Neural progenitor cell (in vitro differentiated cells): ENCODE results near the gene ERICH2. TPM values are rescaled to one million over a fixed set of nuclear protein-coding genes. Genes with fewer than 3 reads are reported as not detected.

Experiments used
- DNase-seq: peaks from one replicate; pipeline ENCODE4 v3.0.0-alpha.2; 2016; ENCODE audit warnings: low spot score
- H2AFZ ChIP-seq: fragments of 200-600 bp; sonication (generic); replicated peaks from 2 replicates; pipeline ENCODE4 v1.6.1; 2016; ENCODE audit warnings: antibody characterized with exemption
- H3F3A ChIP-seq: fragments of 200-600 bp; sonication (generic); 2 replicates; pipeline ENCODE4 v1.6.1; 2016; ENCODE audit warnings: antibody characterized with exemption, low read depth
- H3K27ac ChIP-seq: fragments of 200-600 bp; sonication (generic); 2 replicates; pipeline ENCODE4 v1.5.1; 2016; ENCODE audit warnings: mild to moderate bottlenecking
- H3K27me3 ChIP-seq: fragments of 200-600 bp; sonication (generic); 2 replicates; pipeline ENCODE4 v1.6.1; 2016; ENCODE audit warnings: mild to moderate bottlenecking, moderate library complexity
- H3K36me3 ChIP-seq: fragments of 200-600 bp; sonication (generic); 2 replicates; pipeline ENCODE4 v1.5.1; 2016
- H3K4me1 ChIP-seq: fragments of 200-600 bp; sonication (generic); 2 replicates; pipeline ENCODE4 v1.6.1; 2016; ENCODE audit warnings: mixed run types
- H3K4me2 ChIP-seq: fragments of 200-600 bp; sonication (generic); 2 replicates; pipeline ENCODE4 v1.6.1; 2016
- H3K4me3 ChIP-seq: fragments of 200-600 bp; sonication (generic); 2 replicates; pipeline ENCODE4 v1.5.1; 2016
- H3K79me2 ChIP-seq: fragments of 200-600 bp; sonication (generic); 2 replicates; pipeline ENCODE4 v1.6.1; 2016; ENCODE audit warnings: low read depth
- H3K9ac ChIP-seq: fragments of 200-600 bp; sonication (generic); 2 replicates; pipeline ENCODE4 v1.6.1; 2016
- H3K9me3 ChIP-seq: fragments of 200-600 bp; sonication (generic); 2 replicates; pipeline ENCODE4 v1.5.1; 2016; ENCODE audit warnings: low read depth
- H4K20me1 ChIP-seq: fragments of 200-600 bp; sonication (generic); 2 replicates; pipeline ENCODE4 v1.6.1; 2016; ENCODE audit warnings: low read depth
- H3K27ac Mint-ChIP-seq: 3 replicates; pipeline ENCODE4 v1.8.0; 2021; ENCODE audit warnings: mixed read lengths
- H3K27me3 Mint-ChIP-seq: 2 replicates; pipeline ENCODE4 v1.8.0; 2022; ENCODE audit warnings: low read depth, mild to moderate bottlenecking, inconsistent platforms, moderate library complexity, mixed read lengths; ENCODE audit not compliant: insufficient read depth
- H3K36me3 Mint-ChIP-seq: 3 replicates; pipeline ENCODE4 v1.8.0; 2021; ENCODE audit warnings: mixed read lengths
- H3K4me1 Mint-ChIP-seq: 3 replicates; pipeline ENCODE4 v1.8.0; 2021; ENCODE audit warnings: mixed read lengths
- H3K4me3 Mint-ChIP-seq: 3 replicates; pipeline ENCODE4 v1.8.0; 2021; ENCODE audit warnings: mild to moderate bottlenecking, moderate library complexity, mixed read lengths
- H3K9me3 Mint-ChIP-seq: 3 replicates; pipeline ENCODE4 v1.8.0; 2020; ENCODE audit warnings: mixed read lengths
- EZH2 ChIP-seq: fragments of 200-600 bp; sonication (generic); IDR thresholded peaks from 2 replicates; pipeline ENCODE4 v1.6.1; 2017; ENCODE audit warnings: antibody characterized with exemption, mild to moderate bottlenecking, moderate library complexity
- EZH2phosphoT487 ChIP-seq: fragments of 200-600 bp; sonication (generic); IDR thresholded peaks from 2 replicates; pipeline ENCODE4 v1.6.1; 2017; ENCODE audit warnings: antibody characterized with exemption
- total RNA-seq: library from RNA; depleted of rRNA; stranded (reverse); fragments of >200 nt; gene quantifications from 2 replicates; pipeline ENCODE4 v1.2.3, GENCODE V29; 2015; ENCODE audit warnings: low replicate concordance
- TF ChIP-seq, protein P1 (sequence below): fragments of 200-600 bp; sonication (generic); IDR thresholded peaks from 2 replicates; pipeline ENCODE4 v1.5.1; 2017; ENCODE audit warnings: antibody characterized with exemption, mild to moderate bottlenecking

ERICH2 gene
- total RNA-seq, 1 donor from 2014 or later: 2.7 TPM

DNA sequence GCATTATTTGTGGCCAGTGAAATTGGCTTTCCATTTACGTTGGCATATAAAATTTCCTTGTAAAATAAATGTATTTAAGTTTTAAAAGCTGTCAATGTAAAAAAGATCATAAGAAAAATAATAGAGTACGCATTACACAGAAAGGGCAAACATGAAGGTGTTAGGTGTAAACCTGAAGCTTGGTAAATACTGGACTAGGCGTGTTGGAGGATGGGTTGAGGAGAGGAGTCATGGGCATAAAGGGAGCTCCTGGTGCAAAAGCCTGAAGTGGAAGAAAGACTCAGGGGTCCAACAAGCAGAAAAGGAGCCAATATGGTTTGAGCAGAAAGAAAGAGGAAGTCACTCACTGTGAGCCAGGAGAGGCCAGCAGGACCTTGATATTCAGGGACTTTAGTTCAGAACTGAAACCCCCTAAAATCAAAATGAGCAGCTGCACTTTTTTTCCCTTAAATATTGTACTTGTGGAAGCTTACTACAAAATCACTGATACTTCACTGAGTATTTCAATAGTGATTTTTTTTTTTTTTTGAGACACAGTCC is 30.6 kb upstream of the ERICH2 start:
- no peaks in the 10 kb centered on the region for H3K36me3 Mint-ChIP-seq
- no peak overlapping the region for H3K27ac ChIP-seq
- H3K27ac Mint-ChIP-seq: no peak overlapping the region

DNA sequence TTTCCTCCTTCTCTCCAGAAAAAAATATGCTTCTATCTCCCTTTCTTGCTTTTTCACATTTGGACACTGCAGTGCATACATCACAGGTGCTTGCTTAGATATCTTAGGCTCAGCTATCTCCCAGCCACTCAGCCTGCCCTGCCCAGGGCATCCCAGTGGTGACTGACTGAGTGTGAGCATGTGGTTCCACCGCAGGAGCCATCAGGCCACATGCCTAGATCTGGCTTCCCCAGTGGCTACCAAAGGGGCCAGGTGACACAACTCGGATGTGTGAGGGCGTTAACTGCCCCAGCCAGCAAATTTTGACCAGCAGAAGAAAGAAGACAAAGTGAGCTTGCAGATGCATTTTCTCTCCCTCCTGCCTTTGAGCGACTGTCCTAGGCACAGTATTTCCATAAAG is 29.5 kb upstream of the ERICH2 start:
- Histone ChIP-seq H3K9me3 (no peaks in the 10 kb centered on the region), H3K4me2 (no peak overlapping the region), H2AFZ (no peak overlapping the region), H3K27ac (no peak overlapping the region), H3K36me3 (no peaks in the 10 kb centered on the region), H3K9ac (no peak overlapping the region), H3K4me3 (no peak overlapping the region), H3K27me3 (no peaks in the 10 kb centered on the region), H4K20me1 (no peaks in the 10 kb centered on the region), H3F3A (no peaks in the 10 kb centered on the region), H3K79me2 (no peaks in the 10 kb centered on the region), H3K4me1 (no peaks in the 10 kb centered on the region)
- Mint-ChIP-seq H3K4me3 (no peak overlapping the region), H3K27me3 (peaks cover 3% of the 10 kb centered on the region), H3K9me3 (peaks cover 7% of the 10 kb centered on the region), H3K36me3 (no peaks in the 10 kb centered on the region), H3K4me1 (no peaks in the 10 kb centered on the region), H3K27ac (no peak overlapping the region)
- TF ChIP-seq EZH2 (no peak), EZH2phosphoT487 (no peak)
- TF ChIP-seq, protein P1, sequence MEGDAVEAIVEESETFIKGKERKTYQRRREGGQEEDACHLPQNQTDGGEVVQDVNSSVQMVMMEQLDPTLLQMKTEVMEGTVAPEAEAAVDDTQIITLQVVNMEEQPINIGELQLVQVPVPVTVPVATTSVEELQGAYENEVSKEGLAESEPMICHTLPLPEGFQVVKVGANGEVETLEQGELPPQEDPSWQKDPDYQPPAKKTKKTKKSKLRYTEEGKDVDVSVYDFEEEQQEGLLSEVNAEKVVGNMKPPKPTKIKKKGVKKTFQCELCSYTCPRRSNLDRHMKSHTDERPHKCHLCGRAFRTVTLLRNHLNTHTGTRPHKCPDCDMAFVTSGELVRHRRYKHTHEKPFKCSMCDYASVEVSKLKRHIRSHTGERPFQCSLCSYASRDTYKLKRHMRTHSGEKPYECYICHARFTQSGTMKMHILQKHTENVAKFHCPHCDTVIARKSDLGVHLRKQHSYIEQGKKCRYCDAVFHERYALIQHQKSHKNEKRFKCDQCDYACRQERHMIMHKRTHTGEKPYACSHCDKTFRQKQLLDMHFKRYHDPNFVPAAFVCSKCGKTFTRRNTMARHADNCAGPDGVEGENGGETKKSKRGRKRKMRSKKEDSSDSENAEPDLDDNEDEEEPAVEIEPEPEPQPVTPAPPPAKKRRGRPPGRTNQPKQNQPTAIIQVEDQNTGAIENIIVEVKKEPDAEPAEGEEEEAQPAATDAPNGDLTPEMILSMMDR: no peak
- DNase-seq: no peak

More for the DNA sequence above, 30.6 kb upstream of the ERICH2 start:
- Histone ChIP-seq H3K4me1 (no peaks in the 10 kb centered on the region), H3K27me3 (no peaks in the 10 kb centered on the region), H3K9ac (no peak overlapping the region), H3K79me2 (no peaks in the 10 kb centered on the region), H3F3A (no peaks in the 10 kb centered on the region), H2AFZ (no peak overlapping the region), H3K9me3 (no peaks in the 10 kb centered on the region), H3K4me2 (no peak overlapping the region), H4K20me1 (no peaks in the 10 kb centered on the region), H3K4me3 (no peak overlapping the region), H3K36me3 (no peaks in the 10 kb centered on the region)
- TF ChIP-seq, protein P1: no peak
- no peak for TF ChIP-seq EZH2phosphoT487
- no peak for TF ChIP-seq EZH2
- Mint-ChIP-seq H3K4me1 (no peaks in the 10 kb centered on the region), H3K9me3 (peaks cover 10% of the 10 kb centered on the region), H3K4me3 (no peak overlapping the region), H3K27me3 (peaks cover 3% of the 10 kb centered on the region)
- no peak for DNase-seq

DNA sequence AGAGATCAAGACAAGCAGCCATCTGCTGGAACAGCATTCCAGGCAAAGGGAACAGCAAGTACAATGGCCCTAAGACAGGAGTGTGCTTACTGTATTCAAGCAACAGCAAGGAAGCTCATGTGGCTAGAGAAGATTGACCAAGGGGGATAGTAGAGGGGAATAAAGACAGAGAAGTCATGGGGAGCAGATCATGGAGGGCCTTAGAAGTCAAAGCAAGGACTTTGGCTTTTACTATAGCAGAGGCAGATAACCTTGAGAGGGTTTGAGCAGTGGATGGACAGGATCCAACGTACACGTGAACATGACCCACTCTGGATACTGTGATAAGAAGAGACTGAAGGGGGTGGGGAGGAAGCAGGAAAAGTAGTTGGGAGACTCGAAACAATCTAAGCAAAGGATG is 28.2 kb upstream of the ERICH2 start:
- H3K79me2 ChIP-seq: no peaks in the 10 kb centered on the region
- H3F3A ChIP-seq: no peaks in the 10 kb centered on the region
- no peaks in the 10 kb centered on the region for H3K36me3 ChIP-seq
- no peaks in the 10 kb centered on the region for H3K4me1 Mint-ChIP-seq
- no peak overlapping the region for H3K4me3 ChIP-seq
- no peaks in the 10 kb centered on the region for H3K27me3 ChIP-seq
- no peaks in the 10 kb centered on the region for H3K9me3 ChIP-seq
- H3K4me3 Mint-ChIP-seq: no peak overlapping the region
- no peaks in the 10 kb centered on the region for H3K4me1 ChIP-seq
- H3K36me3 Mint-ChIP-seq: no peaks in the 10 kb centered on the region
- peaks cover 2% of the 10 kb centered on the region for H3K9me3 Mint-ChIP-seq
- H2AFZ ChIP-seq: no peak overlapping the region
- no peak for DNase-seq
- no peak overlapping the region for H3K27ac ChIP-seq
- H4K20me1 ChIP-seq: no peaks in the 10 kb centered on the region
- no peak for TF ChIP-seq EZH2phosphoT487
- TF ChIP-seq EZH2: no peak
- TF ChIP-seq, protein P1: no peak
- no peak overlapping the region for H3K27ac Mint-ChIP-seq
- H3K9ac ChIP-seq: no peak overlapping the region
- peaks cover 3% of the 10 kb centered on the region for H3K27me3 Mint-ChIP-seq
- H3K4me2 ChIP-seq: no peak overlapping the region
